HL-60 (cell line): ENCODE data around the gene LIMS1.
A peak's percentile ranks its signal among the peaks of the same experiment; 100 is the strongest.
"Not testable (repeated sequence)": the region's sequence is repeated elsewhere in the genome, so short reads cannot be mapped to it uniquely, and the experiment has no call there.

Experiments used
- DNase-seq, 2 experiments: peaks; one replicate each; pipeline ENCODE4 v3.0.0-alpha.2; 2010 to 2020; ENCODE audit warnings: low read depth in 1 of 2, low spot score in 1 of 2
- H3K27ac ChIP-seq: fragments of 250-450 bp; sonication (Bioruptor Pico); replicated peaks from 2 replicates; pipeline ENCODE4 v1.5.1; 2020; ENCODE audit warnings: mild to moderate bottlenecking, moderate library complexity
- H3K27me3 ChIP-seq: fragments of 250-450 bp; sonication (Bioruptor Pico); 2 replicates; pipeline ENCODE4 v1.5.1; 2021; ENCODE audit warnings: mild to moderate bottlenecking, moderate library complexity; ENCODE audit not compliant: insufficient read depth, poor library complexity, severe bottlenecking
- H3K4me3 ChIP-seq: replicated peaks from 2 replicates; pipeline ENCODE4 v1.5.1; 2011; ENCODE audit warnings: mild to moderate bottlenecking, control low read depth, low read length; ENCODE audit not compliant: insufficient read depth
- POLR2AphosphoS5 ChIP-seq: IDR thresholded peaks from 2 replicates; pipeline ENCODE4 v1.6.1; 2012; ENCODE audit warnings: low read depth
- SPI1 ChIP-seq: IDR thresholded peaks from 2 replicates; pipeline ENCODE4 v1.6.1; 2012; ENCODE audit warnings: low read depth, mild to moderate bottlenecking, borderline replicate concordance

The LIMS1 gene

GRCh38 chr2:108648796-108649195, 114.5 kb downstream of the LIMS1 start:
- not testable (repeated sequence) for H3K27ac ChIP-seq, H3K27me3 ChIP-seq, H3K4me3 ChIP-seq, DNase-seq

GRCh38 chr2:108650465-108650864, 116.2 kb downstream of the LIMS1 start:
- not testable (repeated sequence) for H3K27ac ChIP-seq, H3K27me3 ChIP-seq, H3K4me3 ChIP-seq, DNase-seq

GRCh38 chr2:108651468-108651867, 117.2 kb downstream of the LIMS1 start:
- not testable (repeated sequence) for DNase-seq, H3K27me3 ChIP-seq, H3K4me3 ChIP-seq
- peak overlapping the region; percentile 59 for H3K27ac ChIP-seq

GRCh38 chr2:108652187-108652931, 118.1 kb downstream of the LIMS1 start:
- peak; percentile 96 to 97 for DNase-seq
- TF ChIP-seq POLR2AphosphoS5, result peak; percentile 79
- H3K27ac ChIP-seq, result peak overlapping the region; percentile 70
- not testable (repeated sequence) for H3K27me3 ChIP-seq, H3K4me3 ChIP-seq

- DNase-seq, H3K27ac ChIP-seq, H3K4me3 ChIP-seq, H3K27me3 ChIP-seq: not testable (repeated sequence)
Observed at GRCh38 chr2:108653425-108653824, 119.2 kb downstream of the LIMS1 start.

- H3K27me3 ChIP-seq, H3K27ac ChIP-seq, H3K4me3 ChIP-seq: not testable (repeated sequence)
Observed at GRCh38 chr2:108653849-108654248, 119.6 kb downstream of the LIMS1 start.

GRCh38 chr2:108654521-108655125, 120.4 kb downstream of the LIMS1 start:
- not testable (repeated sequence) for H3K27me3 ChIP-seq, H3K27ac ChIP-seq, DNase-seq, H3K4me3 ChIP-seq

More at GRCh38 chr2:108653849-108654248, 119.6 kb downstream of the LIMS1 start:
- not testable (repeated sequence) for DNase-seq

GRCh38 chr2:108655270-108655669, 121.0 kb downstream of the LIMS1 start:
- H3K4me3 ChIP-seq, H3K27ac ChIP-seq, H3K27me3 ChIP-seq, DNase-seq: not testable (repeated sequence)

- not testable (repeated sequence) for H3K4me3 ChIP-seq, H3K27ac ChIP-seq, H3K27me3 ChIP-seq, DNase-seq
Observed at GRCh38 chr2:108656282-108656681, 122.0 kb downstream of the LIMS1 start.

GRCh38 chr2:108657517-108657916, 123.2 kb downstream of the LIMS1 start:
- peak; percentile 24; the same call in 1 of the 2 replicates for TF ChIP-seq SPI1
- H3K27me3 ChIP-seq, H3K4me3 ChIP-seq, H3K27ac ChIP-seq: not testable (repeated sequence)
- peak in 1 of 2 experiments; percentile 49 for DNase-seq

- not testable (repeated sequence) for H3K4me3 ChIP-seq, H3K27me3 ChIP-seq, DNase-seq, H3K27ac ChIP-seq
Observed at GRCh38 chr2:108658553-108658952, 124.3 kb downstream of the LIMS1 start.

GRCh38 chr2:108661493-108661892, 127.2 kb downstream of the LIMS1 start:
- not testable (repeated sequence) for DNase-seq, H3K27ac ChIP-seq, H3K4me3 ChIP-seq, H3K27me3 ChIP-seq

GRCh38 chr2:108662207-108662612, 127.9 kb downstream of the LIMS1 start:
- not testable (repeated sequence) for DNase-seq, H3K4me3 ChIP-seq, H3K27ac ChIP-seq, H3K27me3 ChIP-seq

- DNase-seq, H3K27me3 ChIP-seq, H3K27ac ChIP-seq, H3K4me3 ChIP-seq: not testable (repeated sequence)
Observed at GRCh38 chr2:108663346-108663745, 129.1 kb downstream of the LIMS1 start.

- not testable (repeated sequence) for DNase-seq, H3K27me3 ChIP-seq, H3K27ac ChIP-seq, H3K4me3 ChIP-seq
Observed at GRCh38 chr2:108664089-108664488, 129.8 kb downstream of the LIMS1 start.
